Measurements from ENCODE around the gene TMPRSS6. TPM values are rescaled to one million over a fixed set of nuclear protein-coding genes. Genes with fewer than 3 reads are reported as not detected.

Gene TMPRSS6
- total RNA-seq, 1 experiment from 2014 or later: 0.79 TPM

DNA sequence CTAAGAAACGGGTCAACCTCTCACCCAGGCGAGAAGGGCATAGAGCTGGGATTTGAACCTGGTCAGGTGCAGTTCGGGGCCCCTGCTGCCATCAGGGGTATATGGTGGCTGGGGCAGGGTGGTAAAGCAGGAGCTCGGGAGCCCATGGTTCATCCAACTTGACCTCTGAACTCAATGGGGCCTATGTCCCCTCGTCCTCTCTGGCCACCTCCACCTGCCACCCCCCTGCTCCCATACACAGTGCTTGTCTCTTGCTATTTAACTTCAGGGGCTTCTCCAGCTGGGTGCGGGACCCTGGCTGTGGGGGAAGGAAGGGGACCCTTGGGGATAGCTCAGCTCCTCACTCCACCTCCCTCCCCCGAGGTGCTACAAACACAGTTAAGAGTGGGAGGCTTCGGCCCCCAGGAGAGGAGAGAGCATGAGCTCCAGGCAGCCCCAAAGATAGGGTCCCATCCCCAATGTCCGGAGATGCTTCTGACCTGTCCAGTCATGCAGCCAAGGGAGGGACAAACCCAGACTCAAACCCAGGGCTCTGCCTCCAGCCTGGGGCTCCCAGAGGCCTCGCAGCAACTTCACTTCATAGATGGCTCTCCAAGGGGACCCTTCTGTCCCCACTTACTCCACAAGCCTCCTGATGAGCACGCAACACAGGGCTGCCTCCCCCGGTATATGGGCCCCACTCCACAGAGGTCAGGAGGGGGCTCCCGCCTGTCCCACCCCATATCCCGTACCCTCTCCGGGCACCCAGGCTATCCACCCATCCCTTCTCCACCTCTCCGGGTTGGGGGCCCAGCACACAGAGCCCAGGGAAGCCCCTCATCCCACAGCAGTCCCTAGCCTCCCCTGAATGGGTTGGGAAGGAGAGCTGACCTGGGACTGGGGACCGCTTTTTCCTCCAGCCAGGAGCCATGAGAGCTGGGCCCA is 39.5 kb upstream of the TMPRSS6 start:
- BruUV-seq (replicated peaks): no TSS peak
- Histone ChIP-seq H3K4me3 (no peak overlapping the region), H3K79me2 (ENCODE audit: low read depth) (no peaks in the 10 kb centered on the region), H3K27ac (no peak overlapping the region), H3K36me3 (ENCODE audit: low read depth) (no peaks in the 10 kb centered on the region), H3K4me2 (no peak overlapping the region), H4K20me1 (ENCODE audit: insufficient read depth) (no peaks in the 10 kb centered on the region), H2AFZ (no peak overlapping the region), H3K9me3 (ENCODE audit: insufficient read depth, low read depth) (peaks cover 3% of the 10 kb centered on the region; the same call in 1 of the 2 replicates), H3K27me3 (ENCODE audit: insufficient read depth, low read depth) (no peaks in the 10 kb centered on the region), H3K9me2 (ENCODE audit: insufficient read depth) (no peaks in the 10 kb centered on the region), H3F3A (ENCODE audit: insufficient read depth, low read depth) (0 out of 2 replicates have a peak, but pooled peaks cover 4% of the 10 kb centered on the region), H3K4me1 (replicated peaks; ENCODE audit: insufficient read depth) (no peaks in the 10 kb centered on the region)
- CTCF ChIA-PET: no interaction called here
- POLR2A ChIA-PET (ENCODE audit: unreplicated experiment): no interaction called here
- intact Hi-C loops (cut with micrococcal nuclease; ENCODE audit: unreplicated experiment): no loop called here
- DNase-seq: no peak
- no peak for TF ChIP-seq EZH2 (IDR thresholded peaks at IDR 0.05; ENCODE audit: low read depth)
- TF ChIP-seq CTCF (conservative IDR thresholded peaks at IDR 0.05): no peak

- no TSS peak for BruUV-seq (replicated peaks)
- Histone ChIP-seq H3F3A (ENCODE audit: insufficient read depth, low read depth) (peaks cover 4% of the 10 kb centered on the region; the same call in 1 of the 2 replicates), H3K4me2 (no peak overlapping the region), H3K79me2 (ENCODE audit: low read depth) (no peaks in the 10 kb centered on the region), H3K36me3 (ENCODE audit: low read depth) (no peaks in the 10 kb centered on the region), H2AFZ (no peak overlapping the region), H3K27me3 (ENCODE audit: insufficient read depth, low read depth) (no peaks in the 10 kb centered on the region), H3K9me3 (ENCODE audit: insufficient read depth, low read depth) (peaks cover 3% of the 10 kb centered on the region; the same call in 1 of the 2 replicates), H4K20me1 (ENCODE audit: insufficient read depth) (no peaks in the 10 kb centered on the region), H3K4me1 (replicated peaks; ENCODE audit: insufficient read depth) (no peaks in the 10 kb centered on the region), H3K4me3 (no peak overlapping the region), H3K27ac (no peak overlapping the region), H3K9me2 (ENCODE audit: insufficient read depth) (no peaks in the 10 kb centered on the region)
- POLR2A ChIA-PET (ENCODE audit: unreplicated experiment): no interaction called here
- no peak for DNase-seq
- CTCF ChIA-PET: no interaction called here
- intact Hi-C loops (cut with micrococcal nuclease; ENCODE audit: unreplicated experiment): no loop called here
- no peak for TF ChIP-seq EZH2 (IDR thresholded peaks at IDR 0.05; ENCODE audit: low read depth)
- no peak for TF ChIP-seq CTCF (conservative IDR thresholded peaks at IDR 0.05)
These were observed 38.6 kb upstream of the TMPRSS6 start for GRCh38 chr22:37148031-37148651.

DNA sequence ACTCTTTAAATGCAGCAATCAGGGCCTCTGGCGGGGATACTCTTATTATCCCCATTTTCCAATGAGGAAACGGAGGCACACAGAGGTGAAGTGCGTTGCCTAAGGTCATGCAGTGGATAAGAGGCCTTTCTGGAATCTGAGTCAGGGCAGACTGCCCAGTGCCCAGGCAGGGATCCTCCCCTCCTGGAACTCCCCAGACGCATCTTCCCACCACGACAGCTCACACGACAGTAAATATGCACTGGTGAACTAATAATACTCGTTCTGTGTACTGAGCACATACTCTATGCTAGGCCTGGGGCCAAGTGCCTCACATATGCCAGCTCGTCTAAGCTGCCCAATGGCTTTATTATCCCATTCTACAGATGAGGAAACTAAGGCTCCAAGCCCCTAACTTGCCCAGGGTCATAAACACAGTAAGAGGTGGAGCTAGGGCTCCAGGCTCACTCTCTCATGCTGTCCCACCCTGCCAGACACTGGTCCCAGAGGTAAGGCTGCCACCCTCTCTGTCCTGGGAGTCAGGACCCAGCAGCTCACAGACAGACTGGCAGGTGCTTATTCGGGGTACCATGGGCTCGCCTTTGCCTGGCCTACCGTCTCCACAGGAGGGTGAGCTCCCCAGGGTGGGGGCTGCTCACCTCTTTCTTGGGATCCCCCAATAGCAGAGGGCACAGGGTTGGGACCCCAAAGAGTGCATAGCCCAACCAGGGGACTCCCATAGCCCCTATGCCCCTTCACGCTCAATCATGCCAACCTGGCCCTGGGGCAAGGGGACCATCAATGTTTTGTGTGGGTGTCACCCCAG is 37.9 kb upstream of the TMPRSS6 start:
- Histone ChIP-seq H3K9me2 (ENCODE audit: insufficient read depth) (no peaks in the 10 kb centered on the region), H3K4me2 (no peak overlapping the region), H3K27ac (no peak overlapping the region), H3F3A (ENCODE audit: insufficient read depth, low read depth) (peaks cover 4% of the 10 kb centered on the region; the same call in 1 of the 2 replicates), H3K36me3 (ENCODE audit: low read depth) (no peaks in the 10 kb centered on the region), H3K4me3 (no peak overlapping the region), H3K79me2 (ENCODE audit: low read depth) (no peaks in the 10 kb centered on the region), H3K27me3 (ENCODE audit: insufficient read depth, low read depth) (no peaks in the 10 kb centered on the region), H4K20me1 (ENCODE audit: insufficient read depth) (no peaks in the 10 kb centered on the region), H2AFZ (no peak overlapping the region), H3K9me3 (ENCODE audit: insufficient read depth, low read depth) (peaks cover 3% of the 10 kb centered on the region; the same call in 1 of the 2 replicates), H3K4me1 (replicated peaks; ENCODE audit: insufficient read depth) (no peaks in the 10 kb centered on the region)
- ChIA-PET POLR2A (ENCODE audit: unreplicated experiment) (interaction anchor here (0.6 kb wide), 1 partner anchor 70 kb away, joined by 7 read pairs; no protein-coding TSS in a partner anchor), CTCF (interaction anchor here (0.6 kb wide), 2 partner anchors 17 to 22 kb away, joined by 3 read pairs; no protein-coding TSS in a partner anchor)
- no peak for DNase-seq
- no peak for TF ChIP-seq EZH2 (IDR thresholded peaks at IDR 0.05; ENCODE audit: low read depth)
- TF ChIP-seq CTCF (conservative IDR thresholded peaks at IDR 0.05): no peak
- intact Hi-C loops (cut with micrococcal nuclease; ENCODE audit: unreplicated experiment): no loop called here
- BruUV-seq (replicated peaks): no TSS peak
